Activated CD8-positive, alpha-beta memory T cell treated with anti-CD3 and anti-CD28 coated beads for 48 hours (primary cell): ENCODE results near the gene PIK3R1.

Source experiments
- DNase-seq, 3 experiments: peaks; one replicate each; pipeline ENCODE4 v3.0.0-alpha.2; 2020; ENCODE audit warnings: low read depth in 2 of 3, low spot score in 2 of 3

Gene PIK3R1

GRCh38 chr5:68347536-68347935 is 132.0 kb downstream of the PIK3R1 start:
- DNase-seq, result no peak

DNA sequence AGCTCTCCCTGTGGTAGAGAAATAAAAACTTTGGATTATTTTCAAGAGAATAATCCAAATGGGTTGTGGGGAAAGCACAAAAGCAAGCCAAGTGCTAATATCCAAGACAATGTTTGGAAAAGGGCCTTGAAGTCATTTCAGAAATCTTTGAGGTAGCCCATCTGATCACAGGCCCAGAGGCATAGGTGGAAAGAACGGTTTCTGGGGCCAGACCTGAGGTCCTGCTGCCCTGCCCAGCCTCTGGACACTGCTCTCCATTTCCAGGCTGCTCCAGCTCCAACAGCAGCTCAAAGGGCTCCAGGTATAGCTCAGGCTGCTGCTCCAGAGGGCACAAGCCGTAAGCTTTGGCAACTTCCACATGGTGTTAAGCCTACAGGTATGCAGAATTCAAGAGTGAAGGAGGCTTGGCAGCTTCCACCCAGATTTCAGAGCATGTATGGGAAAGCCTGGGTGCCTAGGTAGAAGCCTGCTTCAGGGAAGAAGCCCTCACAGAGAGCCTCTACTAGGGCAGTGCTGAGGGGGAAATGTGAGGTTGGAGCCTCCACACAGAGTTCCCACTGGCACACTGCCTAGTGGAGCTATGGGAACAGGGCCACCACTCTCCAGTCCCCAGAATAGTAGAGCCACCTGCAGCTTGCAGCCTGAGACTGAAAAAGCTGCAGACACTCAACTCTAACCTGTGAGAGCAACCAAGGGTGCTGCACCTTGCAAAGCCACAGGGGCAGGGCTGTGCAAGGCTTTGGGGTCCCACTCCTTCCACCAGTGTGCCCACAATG is 133.1 kb downstream of the PIK3R1 start:
- DNase-seq, result no peak

DNA sequence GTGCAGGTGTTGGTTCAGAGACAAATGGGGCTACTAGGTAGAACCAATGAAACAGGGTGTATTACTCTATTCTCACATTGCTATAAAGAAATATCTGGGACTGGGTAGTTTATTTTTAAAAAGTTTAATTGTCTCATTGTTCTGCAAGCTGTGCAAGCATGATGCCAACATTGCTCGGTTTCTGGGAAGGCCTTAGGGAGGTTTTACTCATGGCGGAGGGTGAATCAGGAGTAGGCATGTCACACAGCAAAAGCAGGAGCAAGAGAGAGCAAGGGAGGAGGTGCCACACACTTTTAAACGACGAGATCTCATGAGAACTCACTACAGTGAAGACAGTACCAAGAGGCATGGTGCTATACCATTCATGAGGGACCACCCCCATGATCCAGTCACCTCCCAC is 134.6 kb downstream of the PIK3R1 start:
- DNase-seq, result no peak
